Prostate gland (tissue), 2 donors: ENCODE data around the gene CEP164. TPM values are rescaled to one million over a fixed set of nuclear protein-coding genes. Genes with fewer than 3 reads are reported as not detected.

Experiments used
- DNase-seq: peaks from one replicate; pipeline ENCODE4 v3.0.0-alpha.2; 2019; ENCODE audit warnings: low spot score
- H3K27ac ChIP-seq, 2 donors: fragments of 200-600 bp; sonication (generic); 2 replicates each; pipeline ENCODE4 v1.5.1; 2017 to 2019
- H3K27me3 ChIP-seq: fragments of 200-600 bp; sonication (generic); replicated peaks from 2 replicates; pipeline ENCODE4 v1.5.1; 2019; ENCODE audit not compliant: insufficient read depth
- H3K36me3 ChIP-seq, 2 donors: fragments of 200-600 bp; sonication (generic); 1 replicate in 1 of 2; 2 replicates in 1 of 2; pipeline versions ENCODE4 v1.5.1 to v1.8.1; 2017 to 2019
- H3K4me1 ChIP-seq: fragments of 200-600 bp; sonication (generic); replicated peaks from 2 replicates; pipeline ENCODE4 v1.5.1; 2019
- H3K4me3 ChIP-seq, 2 donors: fragments of 200-600 bp; sonication (generic); 2 replicates each; pipeline ENCODE4 v1.5.1; 2017 to 2019
- H3K9me3 ChIP-seq: fragments of 200-600 bp; sonication (generic); 2 replicates; pipeline ENCODE4 v1.5.1; 2017
- POLR2A ChIP-seq: fragments of 450-650 bp; IDR thresholded peaks from one replicate; pipeline ENCODE4 v1.6.1; 2016; ENCODE audit warnings: antibody characterized with exemption, mild to moderate bottlenecking
- POLR2AphosphoS5 ChIP-seq: sonication (generic); formaldehyde crosslinking; IDR thresholded peaks from one replicate; pipeline ENCODE4 v1.6.1; 2017; ENCODE audit warnings: antibody characterized with exemption
- WGBS: methylation state at CpG from one replicate; pipeline ENCODE4 v1.1.5; 2018; 5-methylcytosine and 5-hydroxymethylcytosine counted together
- intact Hi-C: fragments of 100-400 bp; cut with DNase I; formaldehyde crosslinking; loops from one replicate; pipeline ENCODE4 v1.14.2; 2022
- total RNA-seq, 2 donors: library from RNA; depleted of rRNA; stranded (reverse); fragments of >200 nt; gene quantifications; one replicate each; pipeline ENCODE4 v1.1.0, GENCODE V29; 2016
- TF ChIP-seq, protein P1 (sequence below), 4 experiments: fragments of 200-600 bp in 2 of 4; fragments of 450-650 bp in 2 of 4; sonication (generic) in 2 of 4; IDR thresholded peaks; 1 replicate in 3 of 4; 2 replicates in 1 of 4; pipeline ENCODE4 v1.5.1; 2016 to 2019; ENCODE audit warnings: antibody characterized with exemption in 4 of 4, mild to moderate bottlenecking in 2 of 4, moderate library complexity in 2 of 4

CEP164 gene
- total RNA-seq, 2 donors from 2014 or later = 27.7 to 40.6 TPM

DNA sequence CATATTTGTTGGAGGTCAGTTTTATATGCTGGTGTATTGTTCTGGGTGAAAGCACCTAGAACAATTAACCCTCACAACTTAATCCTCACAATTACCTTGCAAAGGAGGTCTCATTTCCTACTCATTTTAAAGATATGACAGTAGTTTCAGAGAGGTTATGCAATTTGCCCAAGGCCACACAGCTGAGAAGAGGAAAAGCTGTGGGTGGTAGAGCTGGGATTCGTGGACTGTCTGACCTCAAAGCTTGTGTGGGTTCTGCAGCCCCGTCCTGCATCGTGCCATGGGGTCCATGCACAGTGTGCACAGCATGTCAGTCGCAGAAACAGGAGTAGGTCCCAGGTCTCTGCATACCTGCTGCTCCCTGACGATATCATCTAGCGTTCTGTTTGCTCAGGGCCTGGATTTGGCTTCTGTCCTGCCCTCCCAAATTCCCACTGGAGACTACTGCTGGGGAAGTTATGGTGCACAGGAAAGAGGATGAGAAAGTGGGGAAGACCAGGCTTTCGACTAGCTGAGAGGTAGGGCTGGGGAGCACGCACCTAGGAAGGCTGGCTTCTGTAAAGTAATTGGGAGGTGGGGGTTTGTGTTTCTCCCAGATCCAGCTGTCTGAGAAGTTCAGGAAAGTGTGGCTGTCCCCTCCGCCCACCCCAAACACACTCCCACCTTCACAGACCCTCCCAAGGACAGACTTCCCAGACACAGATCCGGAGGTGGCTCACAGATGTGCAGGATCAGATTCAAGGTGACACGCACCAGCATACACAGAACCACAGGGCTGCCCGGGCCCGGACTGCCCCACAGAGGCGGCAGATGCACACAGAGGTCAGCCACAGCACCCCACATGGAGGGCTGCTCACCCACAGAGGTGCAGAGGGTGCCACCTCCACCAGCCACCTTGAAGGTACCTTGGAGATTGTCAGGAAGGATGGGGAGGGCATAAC is 13.6 kb upstream of the CEP164 start:
- Histone ChIP-seq H3K4me1 (peaks cover 10% of the 10 kb centered on the region), H3K27me3 (no peaks in the 10 kb centered on the region), H3K36me3 (no peaks in the 10 kb centered on the region), H3K4me3 (no peak overlapping the region), H3K9me3 (no peaks in the 10 kb centered on the region), H3K27ac (no peak overlapping the region)
- no peak for DNase-seq
- TF ChIP-seq POLR2AphosphoS5 (no peak), POLR2A (no peak)
- TF ChIP-seq, protein P1, sequence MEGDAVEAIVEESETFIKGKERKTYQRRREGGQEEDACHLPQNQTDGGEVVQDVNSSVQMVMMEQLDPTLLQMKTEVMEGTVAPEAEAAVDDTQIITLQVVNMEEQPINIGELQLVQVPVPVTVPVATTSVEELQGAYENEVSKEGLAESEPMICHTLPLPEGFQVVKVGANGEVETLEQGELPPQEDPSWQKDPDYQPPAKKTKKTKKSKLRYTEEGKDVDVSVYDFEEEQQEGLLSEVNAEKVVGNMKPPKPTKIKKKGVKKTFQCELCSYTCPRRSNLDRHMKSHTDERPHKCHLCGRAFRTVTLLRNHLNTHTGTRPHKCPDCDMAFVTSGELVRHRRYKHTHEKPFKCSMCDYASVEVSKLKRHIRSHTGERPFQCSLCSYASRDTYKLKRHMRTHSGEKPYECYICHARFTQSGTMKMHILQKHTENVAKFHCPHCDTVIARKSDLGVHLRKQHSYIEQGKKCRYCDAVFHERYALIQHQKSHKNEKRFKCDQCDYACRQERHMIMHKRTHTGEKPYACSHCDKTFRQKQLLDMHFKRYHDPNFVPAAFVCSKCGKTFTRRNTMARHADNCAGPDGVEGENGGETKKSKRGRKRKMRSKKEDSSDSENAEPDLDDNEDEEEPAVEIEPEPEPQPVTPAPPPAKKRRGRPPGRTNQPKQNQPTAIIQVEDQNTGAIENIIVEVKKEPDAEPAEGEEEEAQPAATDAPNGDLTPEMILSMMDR (IDR thresholded peaks at IDR 0.05) = no peak
- intact Hi-C loops = no loop called here
- 60% methylated on average over 14 of the region's 14 CpGs for WGBS

DNA sequence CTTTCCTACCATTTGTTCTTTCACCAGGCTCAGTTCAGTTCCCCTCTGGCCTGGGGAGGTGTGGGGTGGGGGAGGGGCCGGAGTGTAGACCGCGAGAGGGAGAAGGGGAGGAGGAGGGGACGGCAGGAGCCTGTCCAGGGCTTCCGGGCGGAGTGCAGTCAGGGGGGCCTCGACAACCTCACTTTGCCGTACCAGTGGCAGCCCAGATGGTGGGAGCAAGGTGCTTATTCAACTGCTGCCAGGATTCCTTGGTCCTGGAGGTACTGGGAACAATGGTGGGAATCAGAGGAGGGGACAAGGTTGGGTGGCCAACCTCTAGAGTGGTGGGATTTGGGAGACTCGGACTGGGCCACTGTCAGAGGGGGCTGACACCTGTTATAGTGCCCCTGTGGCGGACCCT is 12.8 kb upstream of the CEP164 start:
- DNase-seq = no peak
- 11% methylated on average over 10 of the region's 10 CpGs for WGBS
- Histone ChIP-seq H3K27me3 (no peaks in the 10 kb centered on the region), H3K4me3 (peak overlapping the region; percentile 79 to 86), H3K36me3 (no peaks in the 10 kb centered on the region), H3K9me3 (no peaks in the 10 kb centered on the region), H3K4me1 (peaks cover 10% of the 10 kb centered on the region), H3K27ac (no peak overlapping the region)
- TF ChIP-seq, protein P1 (IDR thresholded peaks at IDR 0.05) = no peak
- no peak for TF ChIP-seq POLR2AphosphoS5
- no peak for TF ChIP-seq POLR2A
- intact Hi-C loops = no loop called here

DNA sequence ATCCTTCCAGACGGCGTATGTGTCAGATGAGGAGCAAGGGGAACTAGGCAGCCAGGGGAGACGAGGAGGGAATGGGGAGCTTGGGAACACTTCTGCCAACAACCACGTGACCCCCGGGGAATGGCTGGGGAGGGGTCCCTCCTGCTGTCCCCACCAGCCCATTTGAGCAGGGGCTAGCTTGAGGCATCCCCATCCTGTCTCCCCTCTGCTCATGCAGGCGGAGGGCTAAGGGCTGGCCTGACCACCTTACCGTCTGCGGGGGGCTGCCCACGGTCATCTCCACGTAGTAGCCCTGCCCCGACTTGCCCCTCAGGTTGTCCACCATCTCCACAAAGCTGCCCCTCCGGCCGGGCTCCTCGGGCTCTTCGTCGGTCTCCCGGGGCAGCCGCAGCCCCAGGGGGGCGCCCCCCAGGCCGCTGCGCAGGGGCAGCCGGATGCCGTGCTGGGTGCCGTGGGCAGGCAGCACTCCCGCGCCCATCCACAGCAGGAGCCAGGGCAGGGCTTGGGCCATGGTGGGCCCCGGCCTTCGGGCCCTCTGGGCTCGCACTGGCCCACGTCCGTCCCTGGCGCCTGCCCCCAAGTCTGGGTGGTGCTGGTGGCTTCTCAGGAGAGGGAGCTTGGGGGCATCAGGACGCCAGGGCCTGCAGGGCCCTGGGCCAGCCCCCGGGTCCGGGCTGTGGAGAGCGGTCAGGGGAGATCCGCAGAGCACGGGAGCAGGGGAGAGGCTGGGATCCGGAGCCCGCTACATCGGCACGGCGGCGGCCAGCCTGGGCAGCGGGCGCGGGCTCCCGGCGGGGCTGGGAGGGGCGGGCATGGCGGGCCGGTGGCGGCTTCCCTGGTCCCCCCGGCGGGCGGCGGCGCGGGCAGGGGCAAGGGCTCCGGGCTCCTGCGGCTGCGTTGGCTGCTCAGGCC is 12.1 kb upstream of the CEP164 start:
- 4% methylated on average over 28 of the region's 62 CpGs for WGBS
- intact Hi-C loops = loop anchor here (2.0 kb wide), 1 partner anchor 83 kb away; the partner anchor contains the start of genes PCSK7 and RNF214
- peaks cover 10% of the 10 kb centered on the region for H3K4me1 ChIP-seq
- no peak for TF ChIP-seq POLR2AphosphoS5
- no peak for TF ChIP-seq POLR2A
- TF ChIP-seq, protein P1 (IDR thresholded peaks at IDR 0.05) = no peak
- peak overlapping the region; percentile 5 to 66 for H3K27ac ChIP-seq
- no peak for DNase-seq
- no peaks in the 10 kb centered on the region for H3K27me3 ChIP-seq
- H3K36me3 ChIP-seq = no peaks in the 10 kb centered on the region
- H3K4me3 ChIP-seq = peak overlapping the region; percentile 79 to 86
- H3K9me3 ChIP-seq = no peaks in the 10 kb centered on the region

GRCh38 chr11:117316197-117316961 is 11.3 kb upstream of the CEP164 start, which contains the start of gene BACE1:
Gene BACE1 (minus strand): TSS chr11:117316256. CDS start chr11:117315795, 461 bp downstream.
- Histone ChIP-seq H3K4me1 (peaks cover 10% of the 10 kb centered on the region), H3K9me3 (no peaks in the 10 kb centered on the region), H3K27ac (peak within 1 kb of the TSS; percentile 5 to 66), H3K36me3 (no peaks in the 10 kb centered on the region), H3K4me3 (peak within 1 kb of the TSS; percentile 79 to 86), H3K27me3 (no peaks in the 10 kb centered on the region)
- WGBS = 6% methylated on average over 24 of the region's 29 CpGs
- TF ChIP-seq POLR2AphosphoS5 (peak; percentile 81), POLR2A (no peak)
- TF ChIP-seq, protein P1 (IDR thresholded peaks at IDR 0.05) = peak in 2 of 4 experiments; percentile 25 to 36
- peak; percentile 71 for DNase-seq
- intact Hi-C loops = loop anchor here (2.0 kb wide), 1 partner anchor 84 kb away; the partner anchor contains the start of genes PCSK7 and RNF214
